Gastroesophageal sphincter (tissue), 4 donors: ENCODE data around the gene EIF4EBP2. TPM values are rescaled to one million over a fixed set of nuclear protein-coding genes. Genes with fewer than 3 reads are reported as not detected.

Experiments used
- ATAC-seq: fragments of 150-250 bp; one replicate; pipeline ENCODE4 v1.9.1; 2016; ENCODE audit warnings: mild to moderate bottlenecking, moderate library complexity
- H3K27ac ChIP-seq, 4 donors: fragments of 200-600 bp; sonication (generic) in 3 of 4; 1 replicate in 3 of 4; 2 replicates in 1 of 4; pipeline ENCODE4 v1.5.1; 2016 to 2019
- H3K27me3 ChIP-seq: fragments of 200-600 bp; sonication (generic); one replicate; pipeline ENCODE4 v1.5.1; 2019
- H3K36me3 ChIP-seq, 2 donors: fragments of 200-600 bp; sonication (generic); one replicate each; pipeline ENCODE4 v1.5.1; 2019; ENCODE audit warnings: control low read depth in 1 of 2
- H3K4me1 ChIP-seq, 3 donors: fragments of 200-600 bp; sonication (generic); 1 replicate in 2 of 3; 2 replicates in 1 of 3; pipeline ENCODE4 v1.5.1; 2016 to 2019; ENCODE audit warnings: control low read depth in 2 of 3
- H3K4me3 ChIP-seq, 2 donors: fragments of 200-600 bp; sonication (generic); one replicate each; pipeline ENCODE4 v1.5.1; 2019; ENCODE audit warnings: mild to moderate bottlenecking in 1 of 2, moderate library complexity in 1 of 2
- H3K9me3 ChIP-seq, 3 donors: fragments of 200-600 bp; sonication (generic); one replicate each; pipeline ENCODE4 v1.5.1; 2017 to 2019; ENCODE audit warnings: control low read depth in 2 of 3
- CTCF ChIP-seq, 4 experiments: fragments of 200-600 bp in 2 of 4; fragments of 450-650 bp in 2 of 4; sonication (generic) in 1 of 4; IDR thresholded peaks; one replicate each; pipeline ENCODE4 v1.5.1; 2017 to 2019; ENCODE audit warnings: antibody characterized with exemption in 4 of 4, mild to moderate bottlenecking in 2 of 4, moderate library complexity in 2 of 4
- EP300 ChIP-seq: sonication (generic); formaldehyde crosslinking; IDR thresholded peaks from one replicate; pipeline ENCODE4 v1.6.1; 2017; ENCODE audit warnings: antibody characterized with exemption, mild to moderate bottlenecking
- POLR2A ChIP-seq, 2 donors: fragments of 450-650 bp; IDR thresholded peaks; one replicate each; pipeline ENCODE4 v1.6.1; 2017; ENCODE audit warnings: antibody characterized with exemption in 2 of 2, mild to moderate bottlenecking in 2 of 2, moderate library complexity in 1 of 2
- POLR2AphosphoS5 ChIP-seq: sonication (generic); formaldehyde crosslinking; IDR thresholded peaks from one replicate; pipeline ENCODE4 v1.6.1; 2017; ENCODE audit warnings: antibody characterized with exemption
- whole genome bisulfite sequencing, 2 donors: methylation state at CpG; one replicate each; pipeline ENCODE4 v1.1.5; 2018; ENCODE audit warnings: low coverage in 1 of 2; 5-methylcytosine and 5-hydroxymethylcytosine counted together
- total RNA-seq, 4 donors: library from RNA; depleted of rRNA; stranded (reverse); fragments of >200 nt; gene quantifications; one replicate each; pipeline ENCODE4 v1.1.0, GENCODE V29; 2016

The EIF4EBP2 gene
- total RNA-seq, 4 donors from 2014 or later = 83.8 to 93.7 (median 90.6) TPM

- H3K27ac ChIP-seq = no peak overlapping the region
- no peaks in the 10 kb centered on the region for H3K27me3 ChIP-seq
- peaks cover 0 to 11% (median 0%) of the 10 kb centered on the region in 3 donors for H3K9me3 ChIP-seq
- TF ChIP-seq CTCF (IDR thresholded peaks at IDR 0.05) = no peak
- TF ChIP-seq EP300 = no peak
- no peak for TF ChIP-seq POLR2A (IDR thresholded peaks at IDR 0.05)
- TF ChIP-seq POLR2AphosphoS5 = no peak
- peaks cover 0 to 24% (median 11%) of the 10 kb centered on the region in 3 donors for H3K4me1 ChIP-seq
- H3K36me3 ChIP-seq = peaks cover 0 to 8% of the 10 kb centered on the region in 2 donors
- WGBS, 2 donors = 83 to 96% methylated on average over 1 to 3 of the region's 14 CpGs
- no peak overlapping the region for H3K4me3 ChIP-seq
- no peak for ATAC-seq
Measured at GRCh38 chr10:70376436-70377378, 27.2 kb upstream of the EIF4EBP2 start.

- Histone ChIP-seq H3K9me3 (peaks cover 0 to 11% (median 0%) of the 10 kb centered on the region in 3 donors), H3K27ac (peak overlapping the region in 2 of 4 donors; percentile 26 to 72), H3K36me3 (peaks cover 0 to 7% of the 10 kb centered on the region in 2 donors), H3K4me3 (no peak overlapping the region), H3K4me1 (peaks cover 0 to 32% (median 11%) of the 10 kb centered on the region in 3 donors), H3K27me3 (no peaks in the 10 kb centered on the region)
- WGBS, 2 donors = 62 to 67% methylated on average over 1 to 3 of the region's 6 CpGs
- TF ChIP-seq POLR2AphosphoS5 (peak; percentile 85), POLR2A (IDR thresholded peaks at IDR 0.05) (no peak), EP300 (no peak), CTCF (IDR thresholded peaks at IDR 0.05) (no peak)
- ATAC-seq = peak; percentile 40
Measured at GRCh38 chr10:70378122-70378521, 25.8 kb upstream of the EIF4EBP2 start.

DNA sequence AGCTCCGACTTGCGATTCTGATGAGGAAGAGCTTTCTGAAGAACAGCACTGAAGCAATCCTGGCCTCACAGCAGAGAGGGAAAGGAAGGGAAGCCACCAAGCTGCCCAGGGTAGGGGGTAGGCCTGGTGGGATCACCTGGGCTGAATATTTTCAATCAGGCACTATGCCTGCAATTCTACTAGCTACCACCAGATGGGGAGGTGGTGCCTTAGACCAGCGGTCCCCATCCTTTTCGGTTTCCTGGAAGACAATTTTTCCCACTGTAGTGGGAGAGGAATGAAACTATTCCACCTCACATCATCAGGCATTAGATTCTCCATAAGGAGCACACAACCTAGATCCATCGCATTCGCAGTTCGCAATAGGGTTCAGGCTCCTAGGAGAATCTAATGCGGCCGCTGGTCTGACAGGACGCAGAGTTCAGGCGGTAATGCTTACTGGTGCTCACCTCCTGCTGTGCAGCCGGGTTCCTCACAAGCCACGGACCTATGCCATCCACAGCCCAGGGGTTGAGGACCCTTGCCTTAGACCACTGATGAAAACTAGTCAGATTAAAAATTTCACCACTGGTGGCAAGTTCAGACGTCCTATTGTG, 24.3 kb upstream of the EIF4EBP2 start:
- peaks cover 0 to 35% (median 11%) of the 10 kb centered on the region in 3 donors for H3K4me1 ChIP-seq
- TF ChIP-seq CTCF (IDR thresholded peaks at IDR 0.05) (peak in 3 of 4 experiments; percentile 19 to 44 (median 40)), POLR2AphosphoS5 (no peak)
- H3K4me3 ChIP-seq = no peak overlapping the region
- no peak for ATAC-seq
- H3K27ac ChIP-seq = no peak overlapping the region
- H3K27me3 ChIP-seq = no peaks in the 10 kb centered on the region
- WGBS, 2 donors = 83 to 100% methylated on average over 1 to 6 of the region's 14 CpGs
- peaks cover 0 to 7% of the 10 kb centered on the region in 2 donors for H3K36me3 ChIP-seq
- peaks cover 0 to 11% (median 0%) of the 10 kb centered on the region in 3 donors for H3K9me3 ChIP-seq

DNA sequence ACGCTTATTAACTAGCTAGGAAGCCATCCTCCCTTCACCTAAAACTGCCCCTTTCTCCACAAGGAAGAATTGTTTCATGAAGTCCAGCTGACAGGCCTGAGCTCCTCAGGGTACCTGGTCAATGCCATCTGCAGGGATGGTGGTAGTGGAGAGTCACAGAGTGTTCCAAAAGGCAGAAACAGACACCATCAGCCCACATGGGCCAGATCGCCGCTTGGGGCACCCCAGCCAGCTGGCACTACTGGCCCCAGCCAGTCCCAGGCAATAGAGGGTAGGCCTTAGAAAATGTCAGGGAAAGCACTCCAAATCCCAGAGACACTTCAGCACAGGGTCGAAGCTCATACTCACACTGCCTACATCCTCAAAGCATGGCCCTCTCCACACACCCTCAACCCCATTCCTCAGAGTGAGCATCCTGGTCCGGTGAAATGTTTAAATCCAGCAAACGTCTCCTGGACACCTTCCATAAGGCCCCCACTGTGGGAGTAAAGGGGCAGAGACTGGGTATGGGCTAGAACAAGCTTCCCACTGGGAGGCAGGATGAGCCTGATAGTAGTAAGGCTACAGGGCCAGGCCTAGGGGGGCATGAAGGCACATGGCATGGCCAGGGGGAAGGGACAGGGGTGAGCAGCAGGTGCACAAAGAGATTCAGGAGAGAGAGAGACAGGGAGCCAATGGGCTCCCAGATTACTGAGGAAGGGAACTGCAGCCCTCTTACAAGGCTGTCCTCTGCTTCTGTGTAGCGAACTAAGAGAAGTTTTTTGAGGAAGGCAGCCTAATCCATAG, 23.4 kb upstream of the EIF4EBP2 start:
- no peak for TF ChIP-seq CTCF (IDR thresholded peaks at IDR 0.05)
- TF ChIP-seq POLR2AphosphoS5 = no peak
- no peak for TF ChIP-seq POLR2A (IDR thresholded peaks at IDR 0.05)
- no peak for TF ChIP-seq EP300
- Histone ChIP-seq H3K9me3 (peaks cover 0 to 11% (median 0%) of the 10 kb centered on the region in 3 donors), H3K27me3 (no peaks in the 10 kb centered on the region), H3K4me3 (no peak overlapping the region), H3K27ac (peak overlapping the region in 2 of 4 donors; percentile 10 to 87), H3K4me1 (peaks cover 0 to 35% (median 11%) of the 10 kb centered on the region in 3 donors), H3K36me3 (no peaks in the 10 kb centered on the region)
- WGBS, 2 donors = 96 to 100% methylated on average over 1 to 2 of the region's 7 CpGs
- no peak for ATAC-seq
